Activated CD8-positive, alpha-beta memory T cell treated with anti-CD3 and anti-CD28 coated beads, Interleukin-2, amount 50 U/mL, for 24 hours (primary cell): ENCODE results near the gene ICAM5.
"Not testable (repeated sequence)": the region's sequence is repeated elsewhere in the genome, so short reads cannot be mapped to it uniquely, and the experiment has no call there.

Source experiments
- DNase-seq: peaks from one replicate; pipeline ENCODE4 v3.0.0-alpha.2; 2020; ENCODE audit errors: extremely low read depth

The ICAM5 gene

DNA sequence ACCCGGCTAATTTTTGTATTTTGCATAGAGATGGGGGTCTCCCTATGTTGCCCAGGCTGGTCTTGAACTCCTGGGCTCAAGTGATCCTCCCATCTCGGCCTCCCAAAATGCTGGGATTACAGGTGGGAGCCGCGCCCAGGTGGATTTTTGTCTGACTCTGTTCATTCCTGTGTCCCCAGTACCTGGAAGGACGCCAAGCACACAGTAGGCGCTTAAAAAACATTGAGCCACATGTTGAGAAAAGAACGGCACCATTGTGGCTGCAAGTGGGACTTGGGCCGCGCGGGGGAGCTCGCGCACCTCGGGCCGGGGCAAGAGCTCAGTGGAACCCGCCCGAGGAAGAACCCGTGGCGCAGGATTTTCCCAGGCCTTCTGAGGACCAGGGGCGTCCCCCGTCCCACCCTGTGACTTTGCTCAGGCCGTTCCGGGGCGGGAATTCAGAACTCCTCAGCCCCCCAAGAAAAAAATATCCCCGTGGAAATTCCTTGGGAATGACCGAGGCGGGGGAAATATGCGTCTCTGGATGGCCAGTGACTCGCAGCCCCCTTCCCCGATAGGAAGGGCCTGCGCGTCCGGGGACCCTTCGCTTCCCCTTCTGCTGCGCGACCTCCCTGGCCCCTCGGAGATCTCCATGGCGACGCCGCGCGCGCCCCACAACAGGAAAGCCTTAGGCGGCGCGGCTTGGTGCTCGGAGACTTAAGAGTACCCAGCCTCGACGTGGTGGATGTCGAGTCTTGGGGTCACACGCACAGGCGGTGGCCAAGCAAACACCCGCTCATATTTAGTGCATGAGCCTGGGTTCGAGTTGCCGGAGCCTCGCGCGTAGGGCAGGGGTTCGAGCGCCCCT lies 20.2 kb upstream of the ICAM5 start:
- DNase-seq = peak; percentile 68

- DNase-seq = peak; percentile 34
Observed at GRCh38 chr19:10270180-10270615, 19.6 kb upstream of the ICAM5 start.

- DNase-seq = peak; percentile 41
Observed at GRCh38 chr19:10270616-10271394, 18.9 kb upstream of the ICAM5 start, which contains the start of gene ICAM1. ICAM1 (plus strand) TSS chr19:10271120; CDS start chr19:10271160, 40 bp downstream.

GRCh38 chr19:10271543-10272086 lies 18.1 kb upstream of the ICAM5 start:
- DNase-seq = no peak

DNA sequence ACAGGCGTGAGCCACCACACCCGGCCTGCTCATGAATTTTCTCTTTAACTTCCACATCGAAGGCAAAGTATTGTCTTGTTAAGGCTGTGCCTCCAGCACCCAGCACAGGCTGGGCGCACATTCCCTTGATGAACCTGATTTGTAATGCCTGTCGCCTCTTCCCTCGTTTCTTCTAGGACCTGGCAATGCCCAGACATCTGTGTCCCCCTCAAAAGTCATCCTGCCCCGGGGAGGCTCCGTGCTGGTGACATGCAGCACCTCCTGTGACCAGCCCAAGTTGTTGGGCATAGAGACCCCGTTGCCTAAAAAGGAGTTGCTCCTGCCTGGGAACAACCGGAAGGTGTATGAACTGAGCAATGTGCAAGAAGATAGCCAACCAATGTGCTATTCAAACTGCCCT lies 15.2 kb upstream of the ICAM5 start:
- no peak for DNase-seq

GRCh38 chr19:10277795-10278589 lies 11.8 kb upstream of the ICAM5 start:
- no peak for DNase-seq

- no peak for DNase-seq
Observed at GRCh38 chr19:10278935-10279334, 10.8 kb upstream of the ICAM5 start.

DNA sequence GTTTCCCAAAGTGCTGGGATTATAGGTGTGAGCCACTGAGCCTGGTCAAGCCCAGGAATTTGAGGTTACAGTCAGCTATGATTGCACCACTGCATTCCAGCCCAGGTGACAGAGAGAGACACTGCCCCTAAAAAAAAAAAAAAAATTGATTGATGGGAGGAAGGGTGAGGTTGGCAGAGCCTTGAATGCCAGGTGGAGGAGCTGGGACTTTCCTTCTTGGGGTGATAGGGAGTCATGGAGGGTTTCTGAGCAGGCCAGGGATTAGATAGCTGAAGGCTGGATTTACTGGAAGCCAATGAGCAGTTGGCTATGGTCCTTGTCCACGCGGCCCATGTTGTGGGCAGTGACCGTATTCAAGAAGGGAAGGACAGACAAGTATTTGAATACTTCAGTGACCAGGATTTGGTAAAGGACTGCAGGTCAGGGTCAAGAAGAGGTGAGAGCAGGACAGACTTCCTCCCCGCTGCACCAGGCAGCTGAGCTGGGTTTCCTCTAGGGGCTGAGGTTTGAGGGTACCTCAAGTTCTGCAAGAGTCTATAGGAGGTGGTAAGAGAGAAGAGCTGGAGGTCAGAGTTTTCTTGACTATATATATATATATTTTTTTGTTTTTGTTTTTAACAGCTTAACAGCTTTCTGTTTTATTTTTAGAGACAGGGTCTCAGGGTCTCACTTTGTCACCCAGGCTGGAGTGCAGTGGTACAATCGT lies 9.9 kb upstream of the ICAM5 start:
- no peak for DNase-seq

DNA sequence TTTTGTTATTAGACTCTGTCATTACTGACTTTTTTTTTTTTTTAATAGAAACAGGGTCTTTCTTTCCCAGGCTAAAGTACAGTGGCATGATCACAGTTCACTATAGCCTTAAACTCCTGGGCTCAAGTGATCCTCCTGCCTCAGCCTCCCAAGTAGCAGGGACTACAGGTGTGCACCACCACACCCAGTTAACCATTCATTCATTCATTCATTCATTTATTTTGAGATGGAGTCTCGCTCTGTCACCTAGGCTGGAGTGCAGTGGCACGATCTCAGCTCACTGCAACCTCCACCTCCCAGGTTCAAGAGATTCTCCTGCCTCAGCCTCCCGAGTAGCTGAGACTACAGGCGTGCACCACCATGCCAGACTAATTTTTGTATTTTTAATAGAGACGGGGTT lies 7.7 kb upstream of the ICAM5 start:
- DNase-seq = not testable (repeated sequence)

- DNase-seq = no peak
Observed at GRCh38 chr19:10283301-10284064, 6.3 kb upstream of the ICAM5 start.

DNA sequence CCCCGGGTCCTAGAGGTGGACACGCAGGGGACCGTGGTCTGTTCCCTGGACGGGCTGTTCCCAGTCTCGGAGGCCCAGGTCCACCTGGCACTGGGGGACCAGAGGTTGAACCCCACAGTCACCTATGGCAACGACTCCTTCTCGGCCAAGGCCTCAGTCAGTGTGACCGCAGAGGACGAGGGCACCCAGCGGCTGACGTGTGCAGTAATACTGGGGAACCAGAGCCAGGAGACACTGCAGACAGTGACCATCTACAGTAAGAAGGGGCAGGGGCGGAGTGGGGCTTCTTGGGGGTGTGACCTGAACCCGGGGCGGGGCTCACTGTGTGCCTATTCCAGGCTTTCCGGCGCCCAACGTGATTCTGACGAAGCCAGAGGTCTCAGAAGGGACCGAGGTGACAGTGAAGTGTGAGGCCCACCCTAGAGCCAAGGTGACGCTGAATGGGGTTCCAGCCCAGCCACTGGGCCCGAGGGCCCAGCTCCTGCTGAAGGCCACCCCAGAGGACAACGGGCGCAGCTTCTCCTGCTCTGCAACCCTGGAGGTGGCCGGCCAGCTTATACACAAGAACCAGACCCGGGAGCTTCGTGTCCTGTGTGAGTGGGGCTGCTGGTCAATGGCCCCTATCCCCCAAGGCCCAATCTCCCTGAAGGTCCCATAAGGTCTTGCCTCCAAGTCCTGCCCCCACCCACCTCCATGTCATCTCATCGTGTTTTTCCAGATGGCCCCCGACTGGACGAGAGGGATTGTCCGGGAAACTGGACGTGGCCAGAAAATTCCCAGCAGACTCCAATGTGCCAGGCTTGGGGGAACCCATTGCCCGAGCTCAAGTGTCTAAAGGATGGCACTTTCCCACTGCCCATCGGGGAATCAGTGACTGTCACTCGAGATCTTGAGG lies 5.4 kb upstream of the ICAM5 start:
- no peak for DNase-seq

DNA sequence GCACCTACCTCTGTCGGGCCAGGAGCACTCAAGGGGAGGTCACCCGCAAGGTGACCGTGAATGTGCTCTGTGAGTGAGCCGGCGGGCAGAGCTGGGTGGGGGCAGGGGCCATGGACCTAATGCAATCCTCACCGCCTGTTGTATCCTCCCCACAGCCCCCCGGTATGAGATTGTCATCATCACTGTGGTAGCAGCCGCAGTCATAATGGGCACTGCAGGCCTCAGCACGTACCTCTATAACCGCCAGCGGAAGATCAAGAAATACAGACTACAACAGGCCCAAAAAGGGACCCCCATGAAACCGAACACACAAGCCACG lies 4.8 kb upstream of the ICAM5 start:
- no peak for DNase-seq

DNA sequence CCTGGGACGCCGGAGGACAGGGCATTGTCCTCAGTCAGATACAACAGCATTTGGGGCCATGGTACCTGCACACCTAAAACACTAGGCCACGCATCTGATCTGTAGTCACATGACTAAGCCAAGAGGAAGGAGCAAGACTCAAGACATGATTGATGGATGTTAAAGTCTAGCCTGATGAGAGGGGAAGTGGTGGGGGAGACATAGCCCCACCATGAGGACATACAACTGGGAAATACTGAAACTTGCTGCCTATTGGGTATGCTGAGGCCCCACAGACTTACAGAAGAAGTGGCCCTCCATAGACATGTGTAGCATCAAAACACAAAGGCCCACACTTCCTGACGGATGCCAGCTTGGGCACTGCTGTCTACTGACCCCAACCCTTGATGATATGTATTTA lies 4.4 kb upstream of the ICAM5 start:
- no peak for DNase-seq

- no peak for DNase-seq
Observed at GRCh38 chr19:10286803-10287737, 2.7 kb upstream of the ICAM5 start, which contains the start of gene ICAM4. ICAM4 (plus strand) TSS chr19:10286955; CDS start chr19:10287013, 58 bp downstream.

- DNase-seq = no peak
Observed at GRCh38 chr19:10288662-10289166, 1.0 kb upstream of the ICAM5 start.

GRCh38 chr19:10289167-10289835 lies 451 bp upstream of the ICAM5 start:
- no peak for DNase-seq

DNA sequence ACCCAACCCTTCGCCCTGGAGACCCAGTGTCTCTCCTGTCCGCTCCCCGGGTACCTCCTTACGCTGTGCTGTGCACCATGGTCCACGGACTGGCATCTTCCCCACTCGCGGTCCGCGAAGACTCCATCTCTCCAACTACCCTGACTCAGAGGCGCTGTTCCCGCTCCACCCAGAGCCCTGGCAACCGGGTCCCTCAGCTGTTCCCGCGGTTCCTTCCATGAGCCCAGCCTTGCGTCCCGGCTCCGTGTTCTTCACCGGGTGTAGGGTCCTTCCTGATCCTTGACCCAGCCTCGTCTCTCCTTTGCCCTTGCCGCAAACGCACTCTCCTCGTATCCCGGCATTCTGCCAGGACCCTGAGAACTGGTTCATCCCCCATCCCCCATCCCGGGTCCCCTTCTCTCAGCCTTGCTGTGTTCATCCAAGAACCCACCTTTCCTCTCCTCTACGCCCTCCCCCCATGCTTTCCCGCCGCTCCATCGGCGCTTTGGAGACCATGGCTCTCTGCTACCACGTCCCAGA lies 664 bp downstream of the ICAM5 start:
- no peak for DNase-seq
